SU-DHL-6 (cell line): Measurements from ENCODE around the gene RAD51B.

Experiments
- EZH2phosphoT487 ChIP-seq: fragments of 200-600 bp; sonication (generic), shearing (Covaris generic); conservative IDR thresholded peaks from 2 replicates; pipeline ENCODE4 v1.6.1; 2018; ENCODE audit warnings: mild to moderate bottlenecking, antibody characterized with exemption, low read length, moderate library complexity, mixed read lengths
- TF ChIP-seq, protein P1 (sequence below): fragments of 200-600 bp; sonication (generic); IDR thresholded peaks from one replicate; pipeline ENCODE4 v1.5.1; 2017; ENCODE audit warnings: antibody characterized with exemption, mild to moderate bottlenecking, low read length, moderate library complexity; ENCODE audit not compliant: insufficient read depth, poor library complexity, severe bottlenecking

DNA sequence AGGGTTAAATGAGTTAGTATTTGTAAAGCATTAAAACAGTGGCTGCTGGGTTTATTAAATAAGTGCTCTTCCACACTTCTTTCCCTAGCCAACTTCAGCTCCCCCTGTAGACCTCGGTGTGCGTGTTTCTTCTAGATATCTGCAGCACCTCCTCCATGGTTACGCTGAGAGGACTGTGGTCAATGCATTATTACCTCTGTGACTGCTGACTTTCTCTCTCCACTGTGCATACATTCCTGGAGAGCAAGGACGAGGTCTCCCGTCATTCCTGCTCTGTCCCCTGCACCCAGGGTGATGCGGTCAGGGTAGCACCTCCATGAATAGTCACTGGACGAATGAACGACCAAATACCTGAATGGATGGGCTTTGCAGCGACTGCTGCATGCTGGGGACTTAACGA lies 928.7 kb downstream of the RAD51B start:
- TF ChIP-seq, protein P1, sequence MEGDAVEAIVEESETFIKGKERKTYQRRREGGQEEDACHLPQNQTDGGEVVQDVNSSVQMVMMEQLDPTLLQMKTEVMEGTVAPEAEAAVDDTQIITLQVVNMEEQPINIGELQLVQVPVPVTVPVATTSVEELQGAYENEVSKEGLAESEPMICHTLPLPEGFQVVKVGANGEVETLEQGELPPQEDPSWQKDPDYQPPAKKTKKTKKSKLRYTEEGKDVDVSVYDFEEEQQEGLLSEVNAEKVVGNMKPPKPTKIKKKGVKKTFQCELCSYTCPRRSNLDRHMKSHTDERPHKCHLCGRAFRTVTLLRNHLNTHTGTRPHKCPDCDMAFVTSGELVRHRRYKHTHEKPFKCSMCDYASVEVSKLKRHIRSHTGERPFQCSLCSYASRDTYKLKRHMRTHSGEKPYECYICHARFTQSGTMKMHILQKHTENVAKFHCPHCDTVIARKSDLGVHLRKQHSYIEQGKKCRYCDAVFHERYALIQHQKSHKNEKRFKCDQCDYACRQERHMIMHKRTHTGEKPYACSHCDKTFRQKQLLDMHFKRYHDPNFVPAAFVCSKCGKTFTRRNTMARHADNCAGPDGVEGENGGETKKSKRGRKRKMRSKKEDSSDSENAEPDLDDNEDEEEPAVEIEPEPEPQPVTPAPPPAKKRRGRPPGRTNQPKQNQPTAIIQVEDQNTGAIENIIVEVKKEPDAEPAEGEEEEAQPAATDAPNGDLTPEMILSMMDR = no peak
- TF ChIP-seq EZH2phosphoT487 = no peak
